IMR-90 (cell line): Measurements from ENCODE around the gene TTC28.

ENCODE experiments used
- BHLHE40 ChIP-seq: fragments of 150-350 bp; IDR thresholded peaks from 2 replicates; pipeline ENCODE4 v1.6.1; 2016; ENCODE audit warnings: mild to moderate bottlenecking, low read depth, low read length
- CEBPB ChIP-seq: IDR thresholded peaks from 2 replicates; pipeline ENCODE4 v1.6.1; 2012; ENCODE audit warnings: low read depth, low read length, improper control_type of control experiment
- CHD1 ChIP-seq: IDR thresholded peaks from 2 replicates; pipeline ENCODE4 v1.6.1; 2012; ENCODE audit warnings: low read depth, low read length, improper control_type of control experiment
- MXI1 ChIP-seq: IDR thresholded peaks from 2 replicates; pipeline ENCODE4 v1.6.1; 2012; ENCODE audit warnings: low read depth, mild to moderate bottlenecking, low read length, moderate library complexity, borderline replicate concordance
- NFE2L2 ChIP-seq: fragments of 150-350 bp; IDR thresholded peaks from 2 replicates; pipeline ENCODE4 v1.6.1; 2016; ENCODE audit warnings: low read depth, mild to moderate bottlenecking, low read length
- POLR2A ChIP-seq: IDR thresholded peaks from 2 replicates; pipeline ENCODE4 v1.6.1; 2012; ENCODE audit warnings: mild to moderate bottlenecking, low read depth, low read length
- RAD21 ChIP-seq: IDR thresholded peaks from 2 replicates; pipeline ENCODE4 v1.6.1; 2012; ENCODE audit warnings: low read length, improper control_type of control experiment
- RCOR1 ChIP-seq: IDR thresholded peaks from 2 replicates; pipeline ENCODE4 v1.6.1; 2012; ENCODE audit warnings: mild to moderate bottlenecking, low read length, improper control_type of control experiment; ENCODE audit not compliant: insufficient replicate concordance
- SMC3 ChIP-seq: fragments of 150-350 bp; IDR thresholded peaks from 2 replicates; pipeline ENCODE4 v1.6.1; 2016; ENCODE audit warnings: low read depth, mild to moderate bottlenecking, antibody characterized with exemption, low read length, moderate library complexity
- TF ChIP-seq, protein P1 (sequence below): conservative IDR thresholded peaks from 2 replicates; pipeline ENCODE4 v1.5.1; 2012; ENCODE audit warnings: mild to moderate bottlenecking, low read depth, low read length, improper control_type of control experiment
- TF ChIP-seq, protein P2 (sequence below): fragments of 150-350 bp; IDR thresholded peaks from 2 replicates; pipeline ENCODE4 v1.6.1; 2017; ENCODE audit warnings: mild to moderate bottlenecking, antibody characterized with exemption, low read length, low read depth

DNA sequence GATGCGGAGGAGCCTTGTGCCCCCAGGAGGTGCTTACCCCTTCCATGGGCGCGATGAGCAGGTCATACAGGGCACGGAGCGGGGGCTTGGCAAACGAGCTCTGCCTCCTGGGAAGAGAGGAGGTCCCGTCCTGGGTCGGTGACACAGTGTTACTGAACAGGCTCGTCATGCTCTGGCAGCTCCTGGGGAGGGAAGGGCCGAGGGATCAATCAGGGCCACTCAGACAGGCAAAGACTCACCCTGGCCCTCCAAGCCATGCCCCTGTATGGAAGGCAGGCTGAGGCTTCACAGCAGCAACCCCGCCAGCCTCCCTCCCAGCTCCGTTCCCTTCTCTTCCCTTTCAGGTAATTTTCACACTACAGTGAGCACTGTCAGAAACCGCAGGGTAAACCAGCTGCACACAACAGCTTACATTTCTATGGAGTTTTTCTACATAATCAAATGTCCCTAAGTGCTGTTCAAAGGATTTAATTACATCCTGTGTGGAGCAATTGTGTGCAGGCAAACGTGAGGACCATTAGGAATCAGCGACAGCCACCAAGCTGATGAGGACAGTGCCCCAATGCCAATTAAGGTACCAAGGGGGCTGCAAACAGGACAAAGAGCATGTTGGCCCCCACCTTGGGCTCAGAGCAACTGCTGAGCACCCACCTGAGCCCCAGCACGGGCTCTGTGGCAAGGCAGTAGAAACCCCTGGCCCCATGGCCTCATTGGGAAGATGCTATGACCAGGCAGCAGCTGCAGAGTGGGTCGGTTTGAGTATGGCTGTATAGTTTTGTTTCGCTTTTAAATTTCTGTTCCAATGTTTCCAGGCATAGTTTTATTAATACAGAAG is 665.2 kb downstream of the TTC28 start:
- TF ChIP-seq RAD21: no peak
- no peak for TF ChIP-seq CEBPB
- no peak for TF ChIP-seq MXI1
- TF ChIP-seq NFE2L2: no peak
- TF ChIP-seq, protein P1, sequence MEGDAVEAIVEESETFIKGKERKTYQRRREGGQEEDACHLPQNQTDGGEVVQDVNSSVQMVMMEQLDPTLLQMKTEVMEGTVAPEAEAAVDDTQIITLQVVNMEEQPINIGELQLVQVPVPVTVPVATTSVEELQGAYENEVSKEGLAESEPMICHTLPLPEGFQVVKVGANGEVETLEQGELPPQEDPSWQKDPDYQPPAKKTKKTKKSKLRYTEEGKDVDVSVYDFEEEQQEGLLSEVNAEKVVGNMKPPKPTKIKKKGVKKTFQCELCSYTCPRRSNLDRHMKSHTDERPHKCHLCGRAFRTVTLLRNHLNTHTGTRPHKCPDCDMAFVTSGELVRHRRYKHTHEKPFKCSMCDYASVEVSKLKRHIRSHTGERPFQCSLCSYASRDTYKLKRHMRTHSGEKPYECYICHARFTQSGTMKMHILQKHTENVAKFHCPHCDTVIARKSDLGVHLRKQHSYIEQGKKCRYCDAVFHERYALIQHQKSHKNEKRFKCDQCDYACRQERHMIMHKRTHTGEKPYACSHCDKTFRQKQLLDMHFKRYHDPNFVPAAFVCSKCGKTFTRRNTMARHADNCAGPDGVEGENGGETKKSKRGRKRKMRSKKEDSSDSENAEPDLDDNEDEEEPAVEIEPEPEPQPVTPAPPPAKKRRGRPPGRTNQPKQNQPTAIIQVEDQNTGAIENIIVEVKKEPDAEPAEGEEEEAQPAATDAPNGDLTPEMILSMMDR: no peak
- TF ChIP-seq CHD1: no peak
- TF ChIP-seq POLR2A: no peak
- TF ChIP-seq, protein P2, sequence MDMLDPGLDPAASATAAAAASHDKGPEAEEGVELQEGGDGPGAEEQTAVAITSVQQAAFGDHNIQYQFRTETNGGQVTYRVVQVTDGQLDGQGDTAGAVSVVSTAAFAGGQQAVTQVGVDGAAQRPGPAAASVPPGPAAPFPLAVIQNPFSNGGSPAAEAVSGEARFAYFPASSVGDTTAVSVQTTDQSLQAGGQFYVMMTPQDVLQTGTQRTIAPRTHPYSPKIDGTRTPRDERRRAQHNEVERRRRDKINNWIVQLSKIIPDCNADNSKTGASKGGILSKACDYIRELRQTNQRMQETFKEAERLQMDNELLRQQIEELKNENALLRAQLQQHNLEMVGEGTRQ: no peak
- TF ChIP-seq SMC3: no peak
- no peak for TF ChIP-seq RCOR1
- TF ChIP-seq BHLHE40: no peak
